HG03460 (cell line): Measurements from ENCODE around the gene SEC14L5.
"Not testable (repeated sequence)": the region's sequence is repeated elsewhere in the genome, so short reads cannot be mapped to it uniquely, and the experiment has no call there.

Experiments
- ATAC-seq: cut with Tn5 transposase; IDR thresholded peaks from one replicate; pipeline ENCODE4 v1.9.1; 2021; ENCODE audit not compliant: unreplicated experiment

The SEC14L5 gene

GRCh38 chr16:5033256-5034166, 75.4 kb downstream of the SEC14L5 start, which contains the start of gene NAGPA:
NAGPA (minus strand) TSS chr16:5033935; CDS start chr16:5033914, 21 bp downstream.
- peak; percentile 90 for ATAC-seq

- no peak for ATAC-seq
Measured at GRCh38 chr16:5034167-5034523, 76.0 kb downstream of the SEC14L5 start.

GRCh38 chr16:5035909-5036227, 77.7 kb downstream of the SEC14L5 start:
- ATAC-seq: no peak

- no peak for ATAC-seq
Measured at GRCh38 chr16:5036228-5037156, 78.4 kb downstream of the SEC14L5 start.

- ATAC-seq: no peak
Measured at GRCh38 chr16:5040451-5040850, 82.3 kb downstream of the SEC14L5 start.

GRCh38 chr16:5041600-5042133, 83.5 kb downstream of the SEC14L5 start:
- ATAC-seq: no peak

- ATAC-seq: no peak
Measured at GRCh38 chr16:5042574-5043171, 84.5 kb downstream of the SEC14L5 start.

- ATAC-seq: no peak
Measured at GRCh38 chr16:5044011-5044540, 85.9 kb downstream of the SEC14L5 start.

GRCh38 chr16:5044581-5044980, 86.5 kb downstream of the SEC14L5 start:
- ATAC-seq: not testable (repeated sequence)

- no peak for ATAC-seq
Measured at GRCh38 chr16:5045499-5046115, 87.5 kb downstream of the SEC14L5 start.

- no peak for ATAC-seq
Measured at GRCh38 chr16:5046914-5047313, 88.8 kb downstream of the SEC14L5 start.

- no peak for ATAC-seq
Measured at GRCh38 chr16:5054876-5055865, 97.0 kb downstream of the SEC14L5 start.

- ATAC-seq: no peak
Measured at GRCh38 chr16:5056352-5056751, 98.2 kb downstream of the SEC14L5 start.

GRCh38 chr16:5058476-5058875, 100.3 kb downstream of the SEC14L5 start:
- ATAC-seq: no peak

- no peak for ATAC-seq
Measured at GRCh38 chr16:5059386-5060072, 101.4 kb downstream of the SEC14L5 start.

- ATAC-seq: no peak
Measured at GRCh38 chr16:5060073-5060641, 102.0 kb downstream of the SEC14L5 start.

GRCh38 chr16:5062051-5062450, 103.9 kb downstream of the SEC14L5 start:
- ATAC-seq: no peak
